Stimulated activated CD4-positive, alpha-beta T cell treated with anti-CD3 and anti-CD28 coated beads, Interleukin-15, amount 100 ng/mL, for 24 hours (primary cell): Measurements from ENCODE around the gene HOXB5.

Experiments used
- DNase-seq: peaks from one replicate; pipeline ENCODE4 v3.0.0-alpha.2; 2020

Gene HOXB5

DNA sequence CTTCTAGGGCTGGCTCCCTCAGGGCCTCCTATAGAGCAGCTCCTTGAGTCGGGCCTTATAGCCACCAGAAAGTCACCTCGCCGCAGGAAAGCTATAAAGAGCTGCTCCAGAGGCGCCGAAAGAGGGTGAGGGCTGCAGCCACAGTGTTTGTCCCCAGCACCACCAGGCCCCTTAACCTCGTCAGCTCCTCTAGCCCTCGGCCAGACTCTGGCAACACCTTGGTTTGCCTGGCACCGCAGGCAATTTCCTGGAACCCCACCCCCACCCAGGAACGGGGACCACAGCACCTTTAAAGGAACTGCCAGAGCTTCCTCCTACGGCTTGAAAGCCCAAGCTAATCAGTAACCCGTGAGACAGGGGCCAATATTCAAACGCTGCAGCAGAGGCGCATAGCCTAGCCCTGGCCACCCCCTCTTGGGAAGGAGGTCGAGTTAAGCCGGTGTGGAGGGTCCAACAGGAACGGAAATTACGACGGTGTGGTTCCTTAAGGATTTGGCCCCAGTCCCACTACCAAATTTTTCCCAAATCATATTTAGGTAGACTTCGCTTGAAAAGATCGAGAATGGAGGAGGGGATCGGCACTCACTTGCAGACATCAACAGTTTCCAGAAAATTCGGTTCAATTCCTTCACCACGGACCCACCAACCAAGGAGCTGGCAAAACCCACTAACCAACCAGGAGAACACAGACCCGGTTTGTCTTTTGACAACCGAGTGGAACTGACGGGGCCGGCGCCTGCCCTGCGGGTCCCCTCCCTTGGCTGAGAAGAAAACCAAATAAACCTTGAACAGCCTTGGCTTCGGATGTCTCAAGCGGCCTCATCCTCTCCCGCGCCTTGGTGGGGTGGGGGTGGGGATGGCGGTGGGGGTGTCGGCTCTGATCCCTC lies 8.2 kb upstream of the HOXB5 start:
- no peak for DNase-seq

- DNase-seq = no peak
These were observed 7.6 kb upstream of the HOXB5 start for GRCh38 chr17:48601207-48601538.

DNA sequence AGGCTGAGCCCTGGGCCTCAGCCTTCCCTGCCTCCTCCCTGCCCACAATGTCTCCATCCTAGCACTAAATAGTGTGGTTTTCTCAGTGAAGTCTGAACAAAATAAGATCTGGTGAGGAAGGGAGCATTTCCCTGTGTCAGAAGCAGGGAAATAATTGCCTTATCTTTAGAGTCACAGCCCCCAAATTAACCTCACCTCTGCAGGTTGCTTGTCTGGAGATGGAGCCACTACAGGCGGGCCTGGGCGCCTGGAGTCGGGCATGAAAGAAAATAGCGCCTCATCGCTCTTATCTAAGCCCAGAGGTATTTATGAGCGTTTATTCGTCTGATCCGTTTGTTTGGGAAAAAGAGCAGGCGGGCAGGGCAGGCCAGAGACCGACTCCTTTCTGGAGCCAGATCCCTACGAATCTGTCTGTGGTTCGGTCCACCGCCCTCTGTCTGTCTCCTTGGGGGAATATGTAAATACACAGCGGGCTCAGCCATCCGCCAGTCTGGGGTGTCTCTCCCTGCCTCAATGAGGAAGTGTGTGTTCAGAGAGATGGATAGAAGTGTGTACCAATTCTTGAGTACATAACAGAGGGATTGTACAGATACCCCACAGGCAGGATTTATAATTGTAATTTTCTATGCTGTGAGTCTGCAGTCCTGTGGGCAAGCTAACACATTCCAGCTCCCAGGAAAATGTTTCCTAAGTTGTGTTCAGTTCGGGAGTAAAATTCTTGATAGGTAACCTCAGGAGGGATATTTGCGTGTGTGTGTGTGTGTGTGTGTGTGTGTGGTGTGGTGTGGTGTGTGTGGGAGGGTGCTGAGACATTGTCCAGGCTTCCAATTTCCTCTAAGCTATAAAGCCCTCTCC lies 6.9 kb upstream of the HOXB5 start:
- no peak for DNase-seq

GRCh38 chr17:48599354-48599753 lies 5.8 kb upstream of the HOXB5 start:
- no peak for DNase-seq

GRCh38 chr17:48598736-48599135 lies 5.2 kb upstream of the HOXB5 start:
- DNase-seq = no peak

DNA sequence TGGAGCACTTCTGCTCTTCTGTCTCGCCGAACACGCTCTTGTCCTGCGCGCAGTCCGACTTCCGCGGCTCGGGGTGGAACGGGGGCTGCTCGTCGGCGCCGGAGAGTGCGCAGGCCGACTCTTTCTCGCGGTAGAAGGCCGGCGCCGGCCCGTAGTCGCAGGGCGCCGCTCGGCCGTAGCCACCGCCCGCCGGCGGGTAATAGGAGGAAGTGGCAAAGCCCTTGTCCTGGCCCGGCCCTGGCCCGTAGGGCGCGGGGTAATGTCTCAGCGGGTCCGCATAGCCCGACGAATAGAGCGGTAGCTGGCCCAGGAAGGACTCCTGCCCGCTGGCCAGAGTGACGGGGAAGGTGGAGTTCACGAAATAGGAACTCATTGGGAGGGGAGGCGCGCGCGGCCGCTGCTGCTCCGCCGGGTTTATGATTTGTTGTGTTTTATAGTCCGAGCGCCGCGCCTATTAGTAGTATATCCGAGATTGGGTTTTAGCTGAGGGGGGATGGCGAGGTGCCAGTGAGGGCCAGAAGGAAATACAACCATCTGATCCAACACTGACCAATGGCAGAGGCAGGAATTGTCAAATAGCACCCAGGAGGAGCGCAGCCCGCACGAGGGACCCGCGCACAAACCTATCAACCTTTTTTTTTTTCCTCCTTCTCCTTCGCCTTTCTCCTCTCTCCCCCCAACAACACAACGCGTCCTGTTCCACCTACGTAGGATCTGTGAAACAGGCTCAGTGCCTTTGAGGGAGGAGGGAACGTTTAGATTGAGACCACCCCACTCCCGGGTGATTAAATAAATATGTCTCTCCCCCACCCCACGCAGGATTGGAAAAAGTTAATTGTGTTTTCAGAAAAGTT lies 4.4 kb upstream of the HOXB5 start:
- DNase-seq = peak; percentile 53

DNA sequence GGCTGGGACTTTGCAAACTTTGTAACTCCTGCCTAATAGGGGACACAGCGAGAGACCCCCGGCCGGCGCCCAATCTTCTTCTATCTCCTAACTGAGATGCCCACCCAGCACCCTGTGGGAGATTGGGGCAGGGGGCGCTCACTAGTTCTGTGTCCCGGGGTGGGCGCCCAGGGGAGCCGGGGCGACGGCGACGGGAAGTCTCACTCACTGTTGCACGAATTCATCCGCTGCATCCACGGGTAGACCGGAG lies 3.9 kb upstream of the HOXB5 start:
- DNase-seq = no peak

- no peak for DNase-seq
These were observed 3.4 kb upstream of the HOXB5 start for GRCh38 chr17:48596735-48597527.

GRCh38 chr17:48596000-48596734 lies 2.6 kb upstream of the HOXB5 start:
- DNase-seq = peak; percentile 67

DNA sequence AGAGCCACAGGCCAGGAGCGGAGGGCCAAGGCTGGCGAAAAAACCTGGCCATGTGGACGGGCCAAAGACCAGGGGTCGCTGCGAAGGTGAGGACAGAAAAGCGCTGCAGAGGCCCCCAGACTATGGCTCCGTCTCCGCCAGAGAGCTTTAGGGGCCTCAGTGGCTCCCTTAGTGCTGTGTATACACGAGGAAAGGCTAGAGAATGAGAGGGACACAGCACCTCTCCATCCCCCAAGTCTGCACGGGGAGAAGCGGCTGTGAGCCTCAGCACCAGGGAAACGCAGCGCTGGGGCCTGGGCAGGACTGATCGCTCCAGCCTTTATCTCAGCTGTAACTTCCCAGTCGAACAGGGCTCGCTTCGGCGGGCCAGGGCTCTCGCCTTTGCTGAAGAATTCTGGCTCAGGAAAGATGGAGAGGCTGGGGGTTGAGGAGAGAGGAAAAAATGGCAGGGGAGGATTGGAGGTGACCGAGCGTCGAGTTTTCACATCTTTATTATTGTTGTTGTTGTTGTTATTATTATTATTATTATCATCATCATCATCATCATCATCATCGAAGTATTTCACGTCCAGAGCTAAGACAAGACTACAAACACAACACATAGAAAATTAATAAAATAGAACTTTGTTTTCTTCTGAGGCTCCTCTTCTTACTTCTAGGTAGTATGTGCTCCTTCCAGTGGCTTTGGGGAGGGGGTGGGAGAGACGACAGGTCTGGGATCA lies 1.9 kb upstream of the HOXB5 start:
- DNase-seq = no peak

DNA sequence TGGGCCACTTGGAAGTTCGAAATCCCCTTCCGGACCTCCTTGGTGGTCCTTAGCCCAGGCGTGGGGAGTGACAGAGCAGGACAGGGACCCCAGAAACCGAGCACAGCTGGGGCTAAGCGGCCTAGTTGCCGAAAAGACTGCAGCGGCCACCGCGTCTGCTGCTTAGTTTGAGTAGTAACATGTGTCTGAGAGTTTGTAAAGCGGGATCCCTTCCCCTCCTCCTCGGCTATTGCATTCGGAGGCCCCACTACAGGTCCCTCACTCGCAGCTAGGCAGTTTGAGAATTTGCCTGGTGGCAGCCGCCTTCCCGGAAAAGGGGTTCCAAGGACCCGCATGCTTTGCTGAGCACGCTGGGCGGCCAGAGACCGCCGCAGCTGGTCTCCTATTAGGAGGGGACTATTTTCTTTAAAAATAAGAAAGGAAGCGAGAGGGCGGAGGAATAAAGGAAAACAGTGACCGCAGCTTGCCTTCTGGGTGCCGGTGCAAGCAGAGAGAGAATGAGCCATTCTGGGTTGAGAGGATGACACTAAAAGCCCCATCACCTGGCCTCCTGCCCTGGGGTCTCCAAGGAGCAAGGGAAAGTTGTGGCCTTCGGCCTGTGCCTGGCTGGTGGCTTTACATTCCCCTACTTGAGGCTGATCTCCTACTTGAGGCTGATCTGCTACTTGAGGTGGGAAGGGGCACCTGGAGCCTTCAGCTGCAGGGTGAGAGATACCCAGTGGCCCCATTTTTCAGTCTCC lies 1.1 kb upstream of the HOXB5 start:
- no peak for DNase-seq

- peak; percentile 87 for DNase-seq
These were observed 410 bp upstream of the HOXB5 start for GRCh38 chr17:48593840-48594537.

GRCh38 chr17:48592577-48592976 lies 1.0 kb downstream of the HOXB5 start:
- DNase-seq = peak; percentile 48

DNA sequence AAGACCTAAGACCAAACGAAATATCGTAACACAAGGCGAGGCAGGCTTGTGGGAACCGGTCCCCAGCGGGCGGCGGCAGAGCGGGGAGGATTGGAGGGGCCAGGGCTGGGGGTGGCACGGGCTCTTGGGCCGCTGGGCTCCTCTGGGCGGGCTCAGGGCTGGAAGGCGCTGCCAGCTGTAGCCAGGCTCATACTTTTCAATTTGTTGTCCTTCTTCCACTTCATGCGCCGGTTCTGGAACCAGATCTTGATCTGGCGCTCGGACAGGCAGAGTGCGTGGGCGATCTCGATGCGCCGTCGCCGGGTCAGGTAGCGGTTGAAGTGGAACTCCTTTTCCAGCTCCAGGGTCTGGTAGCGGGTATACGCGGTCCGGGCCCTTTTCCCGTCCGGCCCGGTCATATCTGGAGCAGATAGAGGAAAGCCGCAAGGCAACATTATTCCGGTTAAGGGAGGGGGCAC lies 1.5 kb downstream of the HOXB5 start:
- DNase-seq = no peak

DNA sequence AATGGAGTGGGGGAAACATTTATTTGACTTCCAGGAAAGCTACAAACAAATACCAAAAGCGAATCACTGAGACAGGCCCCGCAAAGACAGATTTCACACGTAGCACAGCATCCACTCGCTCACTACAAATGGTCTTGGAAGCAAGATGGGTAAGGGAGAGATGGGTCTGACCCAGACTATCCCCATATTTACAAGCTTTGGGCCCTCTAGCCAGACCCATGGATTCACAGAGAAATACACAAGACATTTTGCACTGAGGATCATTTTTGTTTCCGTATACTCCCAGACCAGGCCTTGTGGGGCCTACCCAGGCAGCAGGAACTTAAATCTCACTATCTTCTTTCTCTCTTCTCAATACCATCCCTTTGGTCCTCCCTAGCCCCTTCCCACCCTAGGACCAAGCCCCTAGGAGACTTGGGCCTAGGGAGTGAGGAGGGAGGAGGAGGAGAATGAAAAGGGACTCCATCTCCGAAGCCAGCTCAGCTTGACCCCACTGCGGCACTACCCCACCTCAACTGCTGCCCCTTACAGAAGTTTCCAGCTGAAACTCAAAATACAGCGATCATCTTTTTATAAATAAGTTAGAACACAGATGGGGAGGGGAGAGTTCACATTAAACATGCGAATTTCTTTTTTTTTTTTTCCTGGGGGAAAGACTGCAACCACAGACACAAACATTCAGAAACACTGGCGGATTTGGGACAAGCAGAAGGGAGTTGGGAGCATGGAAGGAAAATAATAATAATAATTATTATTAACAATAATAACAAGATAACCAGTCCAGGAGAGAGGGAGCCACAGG lies 2.1 kb downstream of the HOXB5 start:
- no peak for DNase-seq

GRCh38 chr17:48590607-48591161 lies 2.9 kb downstream of the HOXB5 start:
- DNase-seq = no peak

- no peak for DNase-seq
These were observed 3.6 kb downstream of the HOXB5 start, which contains the start of gene HOXB3 for GRCh38 chr17:48589831-48590606. Gene HOXB3, minus strand, starts transcription at chr17:48590241. Its CDS starts 37,767 bp downstream, at chr17:48552474.
